Measurements from ENCODE around the gene POU2AF2. TPM values are rescaled to one million over a fixed set of nuclear protein-coding genes. Genes with fewer than 3 reads are reported as not detected.
"Not testable (repeated sequence)": the region's sequence is repeated elsewhere in the genome, so short reads cannot be mapped to it uniquely, and the experiment has no call there.

The POU2AF2 gene
- total and polyA plus RNA-seq, 4 donors, result not detected

DNA sequence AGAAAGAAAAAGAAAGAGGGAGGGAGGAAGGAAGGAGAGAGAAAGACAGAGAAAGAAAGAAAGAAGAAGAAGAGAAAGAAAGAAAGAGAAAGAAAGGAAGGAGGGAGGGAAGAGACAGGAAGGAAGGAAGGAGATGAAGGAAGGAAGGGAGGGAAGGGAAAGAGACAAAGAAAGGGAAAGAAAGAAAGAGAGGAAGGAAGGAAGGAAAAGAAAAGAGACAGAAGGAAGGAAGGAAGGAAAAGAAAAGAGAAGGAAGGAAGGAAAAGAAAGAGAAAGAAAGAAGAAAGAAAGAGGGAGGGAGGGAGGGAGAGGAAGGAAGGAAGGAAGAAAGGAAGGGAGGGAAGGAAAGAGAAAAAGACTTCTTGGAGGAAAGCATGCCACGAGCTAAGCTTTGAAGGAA lies 19.1 kb downstream of the POU2AF2 start (continued):
- TF ChIP-seq FOXA2 (IDR thresholded peaks at IDR 0.05), result no peak
- TF ChIP-seq, protein P1, sequence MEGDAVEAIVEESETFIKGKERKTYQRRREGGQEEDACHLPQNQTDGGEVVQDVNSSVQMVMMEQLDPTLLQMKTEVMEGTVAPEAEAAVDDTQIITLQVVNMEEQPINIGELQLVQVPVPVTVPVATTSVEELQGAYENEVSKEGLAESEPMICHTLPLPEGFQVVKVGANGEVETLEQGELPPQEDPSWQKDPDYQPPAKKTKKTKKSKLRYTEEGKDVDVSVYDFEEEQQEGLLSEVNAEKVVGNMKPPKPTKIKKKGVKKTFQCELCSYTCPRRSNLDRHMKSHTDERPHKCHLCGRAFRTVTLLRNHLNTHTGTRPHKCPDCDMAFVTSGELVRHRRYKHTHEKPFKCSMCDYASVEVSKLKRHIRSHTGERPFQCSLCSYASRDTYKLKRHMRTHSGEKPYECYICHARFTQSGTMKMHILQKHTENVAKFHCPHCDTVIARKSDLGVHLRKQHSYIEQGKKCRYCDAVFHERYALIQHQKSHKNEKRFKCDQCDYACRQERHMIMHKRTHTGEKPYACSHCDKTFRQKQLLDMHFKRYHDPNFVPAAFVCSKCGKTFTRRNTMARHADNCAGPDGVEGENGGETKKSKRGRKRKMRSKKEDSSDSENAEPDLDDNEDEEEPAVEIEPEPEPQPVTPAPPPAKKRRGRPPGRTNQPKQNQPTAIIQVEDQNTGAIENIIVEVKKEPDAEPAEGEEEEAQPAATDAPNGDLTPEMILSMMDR (IDR thresholded peaks at IDR 0.05; ENCODE audit: low read depth, low read length, missing input control), result no peak
- TF ChIP-seq, protein P2, sequence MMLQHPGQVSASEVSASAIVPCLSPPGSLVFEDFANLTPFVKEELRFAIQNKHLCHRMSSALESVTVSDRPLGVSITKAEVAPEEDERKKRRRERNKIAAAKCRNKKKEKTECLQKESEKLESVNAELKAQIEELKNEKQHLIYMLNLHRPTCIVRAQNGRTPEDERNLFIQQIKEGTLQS (IDR thresholded peaks at IDR 0.05), result no peak
- TF ChIP-seq SP1 (IDR thresholded peaks at IDR 0.05), result no peak

DNA sequence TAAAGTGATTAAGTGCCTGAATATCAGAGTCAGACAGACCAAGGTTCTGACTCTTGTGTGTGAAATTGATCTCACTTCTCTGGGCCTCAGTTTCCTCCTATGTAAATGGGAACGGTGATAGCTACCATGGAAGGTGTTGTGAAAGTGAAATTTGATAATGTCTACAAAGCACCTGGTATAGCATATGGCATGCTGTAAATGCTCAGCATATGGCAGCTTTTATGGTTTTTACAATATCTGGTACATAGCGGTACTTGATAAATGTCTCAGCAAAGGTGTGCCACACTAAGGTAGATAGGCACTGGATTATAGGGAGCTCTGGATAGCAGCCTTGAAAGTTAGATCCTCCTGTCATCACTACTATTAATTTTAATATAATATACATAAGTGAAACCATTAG lies 19.9 kb downstream of the POU2AF2 start:
- 86% methylated on average over 2 of the region's 2 CpGs for WGBS

GRCh38 chr11:111268303-111268702 lies 22.8 kb downstream of the POU2AF2 start:
- not testable (repeated sequence) for H3K36me3 ChIP-seq (ENCODE audit: control insufficient read depth in 4 of 4, insufficient read depth in 3 of 4, low read depth in 1 of 4, low read length in 3 of 4); H3K9me3 ChIP-seq (ENCODE audit: control insufficient read depth in 4 of 4, low read length in 3 of 4); H3K27ac ChIP-seq (ENCODE audit: low read depth in 1 of 2, low read length in 2 of 2); H3K27me3 ChIP-seq (ENCODE audit: control insufficient read depth in 4 of 4, insufficient read depth in 4 of 4, low read length in 3 of 4); DNase-seq (ENCODE audit: low spot score); H3K4me3 ChIP-seq (ENCODE audit: low read depth in 1 of 3, low read length in 3 of 3); H3K4me1 ChIP-seq (ENCODE audit: control insufficient read depth in 4 of 4, insufficient read depth in 4 of 4, low read length in 3 of 4); H3K9ac ChIP-seq (ENCODE audit: low read depth in 1 of 2, low read length in 2 of 2)
- 82% methylated on average over 4 of the region's 4 CpGs for WGBS

More for the DNA sequence above, 19.9 kb downstream of the POU2AF2 start:
- Histone ChIP-seq H3K36me3 (ENCODE audit: control insufficient read depth in 4 of 4, insufficient read depth in 3 of 4, low read depth in 1 of 4, low read length in 3 of 4) (no peaks in the 10 kb centered on the region), H3K9me3 (ENCODE audit: control insufficient read depth in 4 of 4, low read length in 3 of 4) (no peaks in the 10 kb centered on the region), H3K9ac (ENCODE audit: low read depth in 1 of 2, low read length in 2 of 2) (no peak overlapping the region), H3K4me1 (ENCODE audit: control insufficient read depth in 4 of 4, insufficient read depth in 4 of 4, low read length in 3 of 4) (peaks cover 0 to 7% (median 3%) of the 10 kb centered on the region in 4 donors), H3K27me3 (ENCODE audit: control insufficient read depth in 4 of 4, insufficient read depth in 4 of 4, low read length in 3 of 4) (no peaks in the 10 kb centered on the region), H3K27ac (ENCODE audit: low read depth in 1 of 2, low read length in 2 of 2) (no peak overlapping the region), H3K4me3 (ENCODE audit: low read depth in 1 of 3, low read length in 3 of 3) (no peak overlapping the region)
- no peak for DNase-seq (ENCODE audit: low spot score)
- TF ChIP-seq GABPA (IDR thresholded peaks at IDR 0.05 in 1 of 2, conservative IDR thresholded peaks at IDR 0.05 in 1 of 2), result no peak
- TF ChIP-seq RXRA (IDR thresholded peaks at IDR 0.05), result no peak
- no peak for TF ChIP-seq NR2F2 (IDR thresholded peaks at IDR 0.05)
- TF ChIP-seq EGR1 (IDR thresholded peaks at IDR 0.05; ENCODE audit: low read depth in 2 of 2), result no peak
- TF ChIP-seq, protein P2 (IDR thresholded peaks at IDR 0.05), result no peak
- TF ChIP-seq FOXA2 (IDR thresholded peaks at IDR 0.05), result no peak
- TF ChIP-seq, protein P3, sequence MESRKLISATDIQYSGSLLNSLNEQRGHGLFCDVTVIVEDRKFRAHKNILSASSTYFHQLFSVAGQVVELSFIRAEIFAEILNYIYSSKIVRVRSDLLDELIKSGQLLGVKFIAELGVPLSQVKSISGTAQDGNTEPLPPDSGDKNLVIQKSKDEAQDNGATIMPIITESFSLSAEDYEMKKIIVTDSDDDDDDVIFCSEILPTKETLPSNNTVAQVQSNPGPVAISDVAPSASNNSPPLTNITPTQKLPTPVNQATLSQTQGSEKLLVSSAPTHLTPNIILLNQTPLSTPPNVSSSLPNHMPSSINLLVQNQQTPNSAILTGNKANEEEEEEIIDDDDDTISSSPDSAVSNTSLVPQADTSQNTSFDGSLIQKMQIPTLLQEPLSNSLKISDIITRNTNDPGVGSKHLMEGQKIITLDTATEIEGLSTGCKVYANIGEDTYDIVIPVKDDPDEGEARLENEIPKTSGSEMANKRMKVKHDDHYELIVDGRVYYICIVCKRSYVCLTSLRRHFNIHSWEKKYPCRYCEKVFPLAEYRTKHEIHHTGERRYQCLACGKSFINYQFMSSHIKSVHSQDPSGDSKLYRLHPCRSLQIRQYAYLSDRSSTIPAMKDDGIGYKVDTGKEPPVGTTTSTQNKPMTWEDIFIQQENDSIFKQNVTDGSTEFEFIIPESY (IDR thresholded peaks at IDR 0.05), result no peak
- no peak for TF ChIP-seq TAF1 (conservative IDR thresholded peaks at IDR 0.05)
- TF ChIP-seq, protein P1 (IDR thresholded peaks at IDR 0.05; ENCODE audit: low read depth, low read length, missing input control), result no peak
- no peak for TF ChIP-seq HNF4A (conservative IDR thresholded peaks at IDR 0.05)
- no peak for TF ChIP-seq YY1 (IDR thresholded peaks at IDR 0.05)
- TF ChIP-seq JUND (IDR thresholded peaks at IDR 0.05), result no peak
